Keratinocyte (primary cell): ENCODE data around the gene C18orf32.

ENCODE experiments used
- EZH2 ChIP-seq: IDR thresholded peaks from one replicate; pipeline ENCODE4 v1.6.1; 2012; ENCODE audit warnings: inconsistent platforms, mild to moderate bottlenecking, low read length, moderate library complexity
- TF ChIP-seq, protein P1 (sequence below), 3 experiments: IDR thresholded peaks in 1 of 3; conservative IDR thresholded peaks in 1 of 3; optimal IDR thresholded peaks in 1 of 3; 2 replicates in 2 of 3; 3 replicates in 1 of 3; pipeline versions ENCODE3 to v1.5.1; 2011; ENCODE audit warnings: low read length in 3 of 3, mild to moderate bottlenecking in 3 of 3, moderate library complexity in 2 of 3, control low read depth in 1 of 3, inconsistent platforms in 1 of 3; ENCODE audit not compliant: insufficient read depth in 2 of 3; ENCODE audit errors: extremely low read depth in 1 of 3

- no peak for TF ChIP-seq EZH2
- TF ChIP-seq, protein P1, sequence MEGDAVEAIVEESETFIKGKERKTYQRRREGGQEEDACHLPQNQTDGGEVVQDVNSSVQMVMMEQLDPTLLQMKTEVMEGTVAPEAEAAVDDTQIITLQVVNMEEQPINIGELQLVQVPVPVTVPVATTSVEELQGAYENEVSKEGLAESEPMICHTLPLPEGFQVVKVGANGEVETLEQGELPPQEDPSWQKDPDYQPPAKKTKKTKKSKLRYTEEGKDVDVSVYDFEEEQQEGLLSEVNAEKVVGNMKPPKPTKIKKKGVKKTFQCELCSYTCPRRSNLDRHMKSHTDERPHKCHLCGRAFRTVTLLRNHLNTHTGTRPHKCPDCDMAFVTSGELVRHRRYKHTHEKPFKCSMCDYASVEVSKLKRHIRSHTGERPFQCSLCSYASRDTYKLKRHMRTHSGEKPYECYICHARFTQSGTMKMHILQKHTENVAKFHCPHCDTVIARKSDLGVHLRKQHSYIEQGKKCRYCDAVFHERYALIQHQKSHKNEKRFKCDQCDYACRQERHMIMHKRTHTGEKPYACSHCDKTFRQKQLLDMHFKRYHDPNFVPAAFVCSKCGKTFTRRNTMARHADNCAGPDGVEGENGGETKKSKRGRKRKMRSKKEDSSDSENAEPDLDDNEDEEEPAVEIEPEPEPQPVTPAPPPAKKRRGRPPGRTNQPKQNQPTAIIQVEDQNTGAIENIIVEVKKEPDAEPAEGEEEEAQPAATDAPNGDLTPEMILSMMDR (optimal IDR thresholded peaks at IDR 0.05 in 1 of 3, IDR thresholded peaks at IDR 0.05 in 1 of 3, conservative IDR thresholded peaks at IDR 0.05 in 1 of 3; ENCODE audit: extremely low read depth in 1 of 3, insufficient read depth in 2 of 3, low read length in 3 of 3), result no peak
Measured at GRCh38 chr18:49499046-49499637, 12.1 kb upstream of the C18orf32 start.
